Ishikawa (cell line): ENCODE measurements around the gene COL23A1.

ENCODE experiments used
- CEBPB ChIP-seq: IDR thresholded peaks from 2 replicates; pipeline ENCODE4 v1.6.1; 2012
- CREB1 ChIP-seq: IDR thresholded peaks from 2 replicates; pipeline ENCODE4 v1.6.1; 2012; ENCODE audit warnings: low read depth
- EGR1 ChIP-seq: IDR thresholded peaks from 2 replicates; pipeline ENCODE4 v1.6.1; 2012
- EP300 ChIP-seq: IDR thresholded peaks from 2 replicates; pipeline ENCODE4 v1.6.1; 2012; ENCODE audit warnings: borderline replicate concordance
- FOXM1 ChIP-seq: IDR thresholded peaks from 2 replicates; pipeline ENCODE4 v1.6.1; 2012; ENCODE audit warnings: low read depth, borderline replicate concordance
- MAX ChIP-seq: IDR thresholded peaks from 2 replicates; pipeline ENCODE4 v1.6.1; 2012
- NFIC ChIP-seq: IDR thresholded peaks from 2 replicates; pipeline ENCODE4 v1.6.1; 2012
- RAD21 ChIP-seq: IDR thresholded peaks from 2 replicates; pipeline ENCODE4 v1.6.1; 2012; ENCODE audit warnings: low read depth
- REST ChIP-seq: IDR thresholded peaks from 2 replicates; pipeline ENCODE4 v1.6.1; 2012; ENCODE audit warnings: low read depth, mild to moderate bottlenecking
- TAF1 ChIP-seq: IDR thresholded peaks from 2 replicates; pipeline ENCODE4 v1.6.1; 2012; ENCODE audit warnings: low read depth, mild to moderate bottlenecking
- TCF12 ChIP-seq: IDR thresholded peaks from 2 replicates; pipeline ENCODE4 v1.6.1; 2012; ENCODE audit warnings: low read depth
- TEAD4 ChIP-seq: IDR thresholded peaks from 2 replicates; pipeline ENCODE4 v1.6.1; 2012
- USF1 ChIP-seq: IDR thresholded peaks from 2 replicates; pipeline ENCODE4 v1.6.1; 2012
- YY1 ChIP-seq: IDR thresholded peaks from 2 replicates; pipeline ENCODE4 v1.6.1; 2012; ENCODE audit warnings: low read depth
- ZBTB7A ChIP-seq: IDR thresholded peaks from 2 replicates; pipeline ENCODE4 v1.6.1; 2012; ENCODE audit warnings: low read depth

COL23A1 gene

GRCh38 chr5:178247481-178248456 lies 342.4 kb downstream of the COL23A1 start:
- TF ChIP-seq ZBTB7A (no peak), CREB1 (no peak), USF1 (no peak), REST (no peak), EP300 (no peak), EGR1 (no peak), FOXM1 (no peak)

GRCh38 chr5:178246624-178247279 lies 343.4 kb downstream of the COL23A1 start:
- TF ChIP-seq RAD21: no peak
- no peak for TF ChIP-seq NFIC
- no peak for TF ChIP-seq EGR1
- TF ChIP-seq REST: no peak
- TF ChIP-seq TAF1: no peak
- TF ChIP-seq CEBPB: no peak
- TF ChIP-seq CREB1: no peak
- TF ChIP-seq FOXM1: no peak

- TF ChIP-seq TCF12 (no peak), TAF1 (no peak), CEBPB (no peak), NFIC (no peak), FOXM1 (no peak), YY1 (no peak), EP300 (no peak), ZBTB7A (no peak), CREB1 (no peak), RAD21 (no peak), MAX (no peak), TEAD4 (no peak), USF1 (no peak), REST (no peak), EGR1 (no peak)
Observed at GRCh38 chr5:178245389-178245788, 344.8 kb downstream of the COL23A1 start.

GRCh38 chr5:178244576-178244975 lies 345.6 kb downstream of the COL23A1 start:
- TF ChIP-seq CREB1: no peak
- TF ChIP-seq EGR1: no peak
- TF ChIP-seq RAD21: no peak
- no peak for TF ChIP-seq TCF12
- TF ChIP-seq ZBTB7A: no peak
- no peak for TF ChIP-seq TEAD4
- TF ChIP-seq MAX: no peak
- no peak for TF ChIP-seq NFIC
- TF ChIP-seq YY1: no peak
- TF ChIP-seq EP300: no peak
- no peak for TF ChIP-seq TAF1
